Renal cortex interstitium (tissue), 11 donors: ENCODE results near the gene LARP1. TPM values are rescaled to one million over a fixed set of nuclear protein-coding genes. Genes with fewer than 3 reads are reported as not detected.
A peak's percentile ranks its signal among the peaks of the same experiment; 100 is the strongest.
"Not testable (repeated sequence)": the region's sequence is repeated elsewhere in the genome, so short reads cannot be mapped to it uniquely, and the experiment has no call there.

Experiments used
- DNase-seq, 11 donors: peaks; one replicate each; pipeline ENCODE4 v3.0.0-alpha.2; 2013; ENCODE audit warnings: low read depth in 9 of 11, low spot score in 4 of 11; ENCODE audit errors: extremely low read depth in 1 of 11
- polyA plus RNA-seq, 3 donors: library from polyadenylated mRNA; unstranded; fragments of 120-200 nt; gene quantifications; one replicate each; pipeline ENCODE4 v1.2.1, GENCODE V29; 2013; ENCODE audit not compliant: insufficient read length in 3 of 3

Gene LARP1
- polyA plus RNA-seq, 3 donors: 141 to 155 (median 145) TPM

- DNase-seq: no peak
Observed at GRCh38 chr5:154728939-154729588, 26.1 kb upstream of the LARP1 start.

DNA sequence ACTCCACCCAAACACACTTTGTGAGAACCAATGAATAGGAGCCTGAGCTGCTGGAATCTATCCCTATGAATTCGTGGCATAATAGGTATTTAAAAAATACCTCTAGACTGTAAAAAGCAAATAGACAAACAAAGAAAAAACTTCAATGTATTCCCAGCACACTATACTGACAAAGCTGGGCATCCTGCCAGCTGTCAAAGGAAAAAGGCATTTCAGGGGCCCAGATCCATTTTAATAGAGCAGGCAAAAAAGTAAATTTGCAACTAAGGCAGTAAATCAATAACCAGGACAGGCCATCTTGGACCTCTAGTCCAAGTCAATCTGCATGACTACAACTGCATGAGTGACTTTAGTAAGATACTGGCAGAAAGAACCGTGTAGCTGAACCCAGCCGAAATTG is 25.6 kb upstream of the LARP1 start:
- DNase-seq: peak in 1 of 11 donors; percentile 36

DNA sequence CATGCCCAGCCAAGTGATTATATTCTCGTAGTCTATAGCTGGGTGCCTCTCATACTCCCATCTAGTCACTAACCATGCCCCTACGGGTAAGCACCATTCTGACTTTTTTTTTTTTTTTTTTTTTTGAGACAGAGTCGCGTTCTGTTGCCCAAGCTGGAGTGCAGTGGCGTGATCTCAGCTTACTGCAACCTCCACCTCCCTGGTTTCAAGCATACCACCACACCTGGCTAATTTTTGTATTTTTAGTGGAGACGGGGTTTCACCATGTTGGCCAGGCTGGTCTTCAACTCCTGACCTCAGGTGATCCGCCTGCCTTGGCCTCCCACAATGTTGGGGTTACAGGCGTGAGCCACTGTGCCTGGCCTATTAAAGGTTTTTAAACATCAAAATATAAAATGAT is 24.4 kb upstream of the LARP1 start:
- not testable (repeated sequence) for DNase-seq

DNA sequence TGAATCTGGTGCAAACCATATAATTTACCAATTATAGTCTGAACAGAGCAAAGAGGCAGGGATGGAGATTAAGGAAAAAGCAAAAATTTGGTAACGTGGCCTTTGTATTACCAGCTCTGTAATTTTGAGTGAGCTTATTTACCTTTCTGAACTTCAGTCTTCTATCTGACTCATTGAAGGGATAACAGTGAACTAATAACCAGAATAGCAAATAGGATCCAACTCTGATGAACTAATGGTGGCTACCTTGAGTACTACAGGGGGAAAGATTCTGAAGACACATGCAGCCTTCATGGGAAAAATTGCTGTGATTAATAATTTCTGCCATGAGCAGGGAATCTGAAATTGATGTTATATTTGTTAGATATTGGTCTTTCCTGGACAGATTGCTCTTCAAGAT is 23.0 kb upstream of the LARP1 start:
- DNase-seq: no peak

DNA sequence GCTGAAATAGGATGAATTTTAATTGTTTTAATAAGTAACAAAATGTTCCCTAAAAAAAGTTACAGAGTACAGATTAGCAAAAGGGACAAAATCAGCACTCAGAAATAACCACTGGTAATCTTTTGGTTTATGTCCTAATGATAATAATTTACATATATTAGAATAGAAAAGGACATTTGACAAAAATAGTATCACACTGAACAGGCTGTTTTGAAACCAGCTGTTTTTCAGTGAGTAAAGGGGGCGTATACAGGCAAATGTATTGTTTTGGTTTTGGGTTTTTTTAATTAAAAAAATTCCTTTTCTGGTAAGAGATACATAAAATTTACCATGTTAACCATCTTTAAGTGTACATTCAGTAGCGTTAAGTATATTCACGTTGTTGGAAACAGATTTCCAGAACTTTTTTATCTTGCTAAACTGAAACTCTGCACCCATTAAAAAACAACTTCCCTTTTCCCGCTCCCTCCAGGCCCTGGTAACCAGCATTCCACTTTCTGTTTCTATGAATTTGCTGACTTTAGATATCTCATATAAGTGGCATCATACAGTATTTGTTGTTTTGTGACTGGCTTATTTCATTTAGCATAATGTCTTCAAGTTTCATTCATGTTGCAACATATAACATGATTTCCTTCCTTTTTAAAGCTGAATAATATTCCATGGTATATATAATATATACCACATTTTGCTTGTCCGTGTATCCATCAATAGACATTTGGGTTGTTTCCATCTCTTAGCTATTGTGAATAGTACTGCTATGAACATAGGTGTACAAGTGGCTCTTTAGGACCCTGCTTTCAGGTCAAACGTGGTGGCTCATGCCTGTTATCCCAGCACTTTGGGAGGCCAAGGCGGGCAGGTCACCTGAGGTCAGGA is 20.6 kb upstream of the LARP1 start:
- DNase-seq: no peak

- DNase-seq: not testable (repeated sequence)
Observed at GRCh38 chr5:154735362-154735761, 19.8 kb upstream of the LARP1 start.

- not testable (repeated sequence) for DNase-seq
Observed at GRCh38 chr5:154736372-154736771, 18.8 kb upstream of the LARP1 start.

DNA sequence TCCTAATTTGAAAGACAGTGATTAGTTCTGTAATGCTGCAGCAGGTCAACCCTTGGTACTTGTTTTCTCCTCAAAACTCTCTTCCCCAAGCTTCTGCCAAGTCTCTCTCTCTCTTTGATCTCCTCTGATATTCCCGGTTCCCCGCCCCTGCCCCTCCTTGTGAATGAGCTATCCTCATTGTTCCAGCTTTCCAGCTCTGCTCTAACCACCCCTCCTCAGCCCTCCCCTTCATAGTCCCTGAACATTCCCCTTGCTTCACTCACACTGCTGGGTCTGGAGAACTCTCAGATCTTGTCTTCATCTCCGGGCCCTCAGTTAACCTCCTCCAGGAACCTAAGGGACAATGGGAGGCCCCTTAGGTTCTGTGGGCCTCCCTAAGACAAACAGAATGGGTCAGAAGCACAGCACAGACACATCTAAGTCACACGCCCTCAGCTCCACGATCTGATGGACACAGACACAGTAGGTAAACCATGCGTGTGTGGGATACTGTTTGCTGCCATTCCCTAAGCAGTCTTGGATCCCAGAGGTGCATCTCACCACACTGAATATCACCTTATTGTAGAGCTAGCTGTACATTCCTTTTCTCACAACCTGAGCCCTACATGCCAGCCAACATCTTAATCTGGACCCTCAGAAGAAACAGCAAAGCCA is 17.4 kb upstream of the LARP1 start:
- no peak for DNase-seq

DNA sequence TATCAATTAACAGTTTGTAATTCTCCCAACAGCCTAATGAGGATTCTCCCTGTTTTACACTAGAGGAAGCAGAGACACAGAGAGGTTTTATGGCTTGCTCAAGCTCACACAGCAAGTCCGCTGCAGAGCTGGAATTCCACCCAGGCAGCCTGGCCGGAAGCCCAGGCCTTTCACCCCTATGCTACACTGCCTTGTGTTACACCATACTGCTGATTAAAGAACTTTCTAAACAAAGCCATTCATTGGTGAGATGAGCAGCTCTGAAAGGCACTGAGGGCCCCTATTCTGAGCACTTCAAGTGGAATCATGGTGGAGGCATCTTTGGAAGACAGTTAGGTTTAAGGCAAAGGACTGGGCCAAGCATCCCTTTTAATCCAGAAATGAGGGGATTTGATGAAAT is 14.7 kb upstream of the LARP1 start:
- DNase-seq: no peak

DNA sequence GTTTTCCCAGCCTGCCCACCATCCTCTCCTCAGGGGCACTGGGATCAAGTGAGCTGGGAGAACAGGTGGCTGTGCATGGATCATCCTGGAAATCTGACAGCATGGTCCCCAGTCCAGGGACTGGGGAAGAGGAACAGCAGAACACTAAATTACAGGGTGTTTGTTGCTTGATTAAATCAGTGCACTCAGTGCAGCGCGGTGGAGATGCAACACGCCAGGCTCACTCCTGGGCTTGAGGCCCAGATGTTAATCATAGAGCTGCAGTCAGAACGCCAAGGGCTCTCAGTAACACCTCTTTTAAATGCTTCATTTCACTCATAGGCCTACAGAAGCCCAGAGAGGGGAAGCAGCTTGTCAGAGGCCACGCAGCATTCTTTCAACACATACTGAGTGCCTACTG is 14.2 kb upstream of the LARP1 start:
- no peak for DNase-seq

DNA sequence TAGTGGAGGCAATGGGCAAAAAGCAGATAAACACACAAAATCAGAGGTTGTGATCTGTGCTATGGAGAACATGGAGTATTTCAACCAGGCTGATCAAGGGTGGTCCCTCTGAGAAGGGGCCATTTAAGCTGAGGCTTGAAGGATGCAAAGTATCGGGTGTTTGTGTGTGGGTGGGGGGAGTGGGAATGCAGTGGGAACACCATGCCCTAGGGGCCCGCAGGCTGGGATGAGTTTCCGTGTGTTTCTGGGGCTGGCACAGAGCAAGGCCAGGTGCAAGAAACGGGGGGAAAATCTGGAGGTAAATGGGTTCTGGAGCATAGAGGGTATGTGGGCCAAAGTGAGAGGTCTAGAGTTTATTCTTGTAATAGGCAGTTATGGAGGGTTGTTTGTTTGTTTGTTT is 13.8 kb upstream of the LARP1 start:
- DNase-seq: no peak

DNA sequence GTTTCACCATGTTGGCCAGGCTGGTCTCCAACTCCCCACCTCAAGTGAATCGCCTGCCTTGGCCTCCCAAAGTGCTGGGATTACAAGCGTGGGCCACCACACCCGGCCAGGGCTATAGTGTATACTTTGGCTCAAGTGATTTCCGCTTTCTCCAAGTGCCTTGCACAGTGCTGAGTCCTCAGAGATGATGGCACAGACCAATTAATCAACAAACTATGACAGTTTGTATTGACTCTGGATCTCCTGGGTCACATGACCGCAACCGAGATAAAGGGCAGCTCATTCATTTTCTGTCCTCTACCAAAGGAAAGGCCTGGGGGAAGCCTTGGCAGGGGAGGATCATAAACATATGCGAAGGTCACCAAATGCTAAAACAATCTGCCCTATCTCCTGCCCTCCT is 11.4 kb upstream of the LARP1 start:
- DNase-seq: no peak

GRCh38 chr5:154745349-154745748 is 9.8 kb upstream of the LARP1 start:
- no peak for DNase-seq

GRCh38 chr5:154749491-154749890 is 5.7 kb upstream of the LARP1 start:
- DNase-seq: no peak

DNA sequence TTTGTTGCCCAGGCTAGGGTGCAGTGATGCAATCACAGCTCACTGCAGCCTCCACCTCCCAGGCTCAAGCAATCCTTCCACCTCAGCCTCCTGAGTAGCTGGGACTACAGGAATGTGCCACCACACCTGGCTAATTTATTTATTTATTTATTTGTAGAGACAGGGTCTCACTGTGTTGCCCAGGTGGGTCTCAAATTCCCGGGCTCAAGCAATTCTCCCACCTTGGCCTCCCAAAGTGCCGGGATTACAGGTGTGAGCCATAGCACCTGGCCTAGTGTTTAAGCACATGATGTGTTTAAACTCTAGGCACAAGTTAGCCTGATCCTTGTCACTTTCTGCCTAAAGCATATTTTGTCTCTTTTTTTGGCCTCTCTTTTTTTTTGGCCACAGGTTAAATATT is 4.5 kb upstream of the LARP1 start:
- DNase-seq: not testable (repeated sequence)

GRCh38 chr5:154751854-154752253 is 3.3 kb upstream of the LARP1 start:
- no peak for DNase-seq

GRCh38 chr5:154753792-154754191 is 1.4 kb upstream of the LARP1 start:
- DNase-seq: peak in 2 of 11 donors; percentile 21 to 34

GRCh38 chr5:154754460-154755360 is 467 bp upstream of the LARP1 start:
- DNase-seq: peak; percentile 95 to 100 (median 99)
